SK-N-DZ (cell line): Measurements from ENCODE around the gene TACR1.
A peak's percentile ranks its signal among the peaks of the same experiment; 100 is the strongest.

ENCODE experiments used
- DNase-seq: peaks from one replicate; pipeline ENCODE4 v3.0.0-alpha.2; 2015; ENCODE audit warnings: low spot score

Gene TACR1

DNA sequence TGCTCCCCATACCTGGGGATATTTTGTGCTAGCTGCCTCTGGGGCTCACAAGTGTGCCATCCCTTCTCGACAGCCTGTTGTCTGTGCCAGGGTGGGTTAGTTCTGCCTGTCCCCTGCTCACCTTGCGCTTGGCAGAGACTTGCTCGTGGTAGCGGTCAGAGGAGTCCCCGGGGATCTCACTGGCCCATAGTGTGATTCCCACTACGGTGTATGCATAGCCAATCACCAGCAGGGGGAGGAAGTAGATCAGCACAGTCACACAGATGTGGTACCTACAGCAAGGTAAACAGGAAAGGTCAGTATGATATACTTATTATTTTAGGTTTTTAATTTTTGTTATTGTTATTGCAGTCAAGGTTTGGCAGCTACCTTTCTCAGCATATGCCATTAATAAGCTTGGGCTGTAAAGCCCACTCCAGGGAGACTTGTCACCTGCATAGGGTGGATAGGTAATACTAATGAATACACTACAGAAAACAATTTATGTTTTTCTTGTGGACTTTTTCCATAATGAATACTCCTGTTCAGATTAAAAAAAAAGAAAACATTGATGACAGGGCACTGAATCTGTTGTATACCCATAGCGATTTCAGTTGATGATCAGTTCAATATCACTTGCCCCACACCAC, 145.7 kb downstream of the TACR1 start:
- peak; percentile 64 for DNase-seq

GRCh38 chr2:75047992-75048625, 151.2 kb downstream of the TACR1 start:
- DNase-seq, result no peak

- no peak for DNase-seq
These were observed 151.9 kb downstream of the TACR1 start for GRCh38 chr2:75047189-75047991.

DNA sequence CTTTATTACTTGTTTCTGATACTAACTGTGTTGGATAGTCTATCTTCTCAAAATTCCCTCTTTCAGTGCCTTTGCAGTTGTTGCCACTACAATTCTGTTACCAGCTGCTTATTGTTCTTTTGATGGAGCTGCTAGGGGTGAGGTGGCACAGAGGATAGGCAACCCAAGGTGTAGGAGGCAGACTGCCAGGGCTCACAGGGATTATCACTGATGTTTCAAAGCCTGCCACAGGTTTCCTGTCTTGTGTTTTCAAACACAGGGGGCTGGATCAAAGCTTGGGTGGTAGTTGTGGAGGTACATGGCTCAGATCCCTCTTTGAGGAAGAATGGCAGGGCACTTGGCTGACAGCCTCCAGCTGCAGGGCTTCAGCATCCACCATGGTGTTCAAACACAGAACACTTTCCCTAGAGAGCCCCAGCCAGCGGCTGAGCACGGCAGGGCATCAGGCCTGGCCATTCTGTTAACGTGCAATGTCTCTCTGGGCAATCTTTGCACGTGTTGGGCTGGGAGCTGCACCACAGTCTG, 153.7 kb downstream of the TACR1 start:
- no peak for DNase-seq

DNA sequence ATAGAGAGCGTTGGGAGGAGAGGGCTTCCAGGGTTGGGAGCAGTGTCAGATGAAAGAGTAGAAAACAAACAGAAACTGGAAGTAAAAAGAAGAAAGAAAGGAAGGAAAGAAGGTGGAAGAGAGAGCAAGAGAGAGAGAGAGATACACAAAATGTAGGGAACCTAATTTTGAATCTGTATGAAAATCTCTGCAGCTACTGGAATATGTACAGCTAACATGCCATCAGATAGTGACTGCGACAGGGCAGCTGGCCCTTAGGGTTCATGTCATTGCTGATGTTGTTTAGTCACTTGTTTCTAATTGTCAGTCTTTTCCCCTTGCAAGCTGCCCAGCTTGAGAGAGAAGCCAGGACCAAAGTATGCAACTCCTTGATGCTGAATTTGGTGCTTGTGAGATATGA, 155.0 kb downstream of the TACR1 start:
- peak; percentile 18 for DNase-seq

DNA sequence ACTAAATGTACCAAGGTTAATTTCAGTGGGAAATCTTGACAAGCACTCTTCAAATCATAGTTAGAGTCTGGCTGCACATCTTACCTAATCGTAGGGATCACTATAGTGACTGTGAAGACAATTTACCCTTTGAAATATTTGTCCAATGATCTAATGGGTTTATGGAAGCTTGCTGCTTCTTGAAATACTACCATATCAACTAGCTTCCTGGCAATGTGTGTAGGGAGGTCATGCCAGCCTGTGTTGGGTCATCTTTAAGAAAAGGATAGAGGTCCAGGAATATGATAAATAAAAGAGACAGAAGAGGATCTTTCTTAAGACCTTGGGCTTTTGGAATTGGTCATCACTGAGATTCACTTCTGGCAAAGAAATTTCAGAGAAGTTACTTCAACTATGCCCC, 156.5 kb downstream of the TACR1 start:
- no peak for DNase-seq

DNA sequence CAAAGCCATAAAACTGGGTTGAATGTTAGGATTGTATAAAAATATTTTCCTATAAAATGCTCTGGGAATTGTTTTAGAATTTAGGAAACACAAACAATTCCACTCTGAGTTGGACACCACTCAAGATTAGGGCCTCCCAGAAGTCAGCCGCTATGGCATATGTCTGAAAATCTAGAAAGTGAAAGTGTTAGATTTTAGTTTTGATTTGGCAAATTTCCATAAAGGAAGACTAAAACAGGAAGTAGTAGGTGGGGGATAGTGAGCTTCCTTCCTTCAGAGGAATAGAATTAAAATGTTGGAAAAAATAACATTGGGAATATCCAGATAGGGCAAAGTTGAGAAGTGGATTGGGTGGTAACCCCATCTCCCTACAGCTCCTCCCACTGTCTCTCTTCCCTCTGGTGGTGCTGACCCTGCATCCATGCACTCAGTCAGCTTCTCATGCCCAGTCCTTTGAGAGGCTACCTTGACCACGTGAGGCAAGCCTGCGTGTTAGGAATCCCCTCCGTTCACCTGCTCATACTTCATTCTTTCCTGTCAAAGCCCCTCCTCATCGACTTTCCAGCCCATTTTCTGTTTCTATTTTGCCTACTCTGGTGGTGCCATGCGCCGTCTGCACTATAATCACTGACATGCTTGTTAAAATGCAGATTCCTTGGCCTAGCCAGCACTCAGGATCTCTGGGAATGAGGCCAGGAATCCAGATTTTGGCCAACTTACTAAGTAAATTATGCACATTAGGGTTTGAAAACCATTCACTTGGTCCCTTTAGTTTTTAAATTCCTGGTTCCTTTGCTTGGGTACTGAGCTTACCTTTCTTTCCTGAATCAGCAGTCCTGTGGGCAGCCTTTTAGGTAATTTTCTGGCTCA, 157.4 kb downstream of the TACR1 start:
- no peak for DNase-seq

DNA sequence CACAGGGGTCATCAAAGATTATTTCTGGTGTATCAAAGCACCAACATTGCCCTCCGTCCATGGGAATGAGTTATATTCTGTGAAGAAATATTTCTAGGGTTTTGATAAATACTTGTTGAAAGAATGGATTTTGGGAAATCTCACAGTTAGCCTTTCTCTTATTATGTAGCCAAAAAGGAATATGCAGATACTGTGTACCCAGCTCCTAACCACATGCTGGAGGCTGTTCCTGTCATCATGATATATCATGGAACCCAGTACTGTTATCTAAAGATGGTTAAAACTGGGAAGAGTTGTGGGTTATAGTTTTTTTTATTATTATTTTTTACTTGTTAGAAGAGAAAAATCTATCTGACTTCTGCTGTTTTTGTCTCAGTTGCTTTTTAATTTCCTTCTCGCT, 158.1 kb downstream of the TACR1 start:
- DNase-seq, result no peak

DNA sequence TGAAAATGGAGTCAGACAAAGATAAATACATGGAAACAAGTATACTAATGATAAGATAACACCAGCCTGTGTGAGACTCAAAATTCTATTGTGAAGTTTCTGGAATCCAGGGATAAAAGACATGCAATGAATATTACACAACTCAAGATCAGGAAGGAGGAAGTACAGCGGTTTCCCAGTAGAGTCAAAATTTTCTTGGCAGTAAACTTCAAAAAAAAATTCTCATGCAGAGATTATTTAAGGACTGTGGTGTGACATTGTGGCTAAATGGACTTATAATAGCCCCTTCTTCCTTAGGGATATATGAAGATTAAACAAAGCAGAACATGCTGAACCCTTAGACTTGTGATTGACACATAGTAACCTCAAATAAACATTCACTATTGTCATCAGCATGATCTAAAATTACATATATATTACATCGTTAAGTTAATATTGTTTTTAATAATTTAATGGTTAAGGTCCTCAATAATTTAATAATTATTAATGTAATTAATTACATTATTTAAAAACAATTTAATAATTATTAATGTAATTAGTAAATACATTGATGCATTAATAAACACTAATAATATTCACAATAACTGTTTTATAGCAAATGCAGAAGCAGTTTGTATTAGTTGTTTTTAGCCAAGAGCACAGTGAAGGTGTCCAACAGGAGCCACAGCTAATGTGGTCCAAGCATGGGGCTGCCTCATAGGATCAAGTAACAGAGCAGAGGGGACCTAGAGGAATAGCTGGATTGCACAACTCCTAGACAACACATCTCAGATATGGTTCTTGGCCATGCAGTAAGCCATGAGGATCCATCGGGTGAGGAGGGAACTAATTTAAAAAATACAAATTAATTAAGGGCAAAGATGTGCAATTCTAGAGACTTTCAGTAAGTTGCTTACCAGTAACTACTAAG, 163.6 kb downstream of the TACR1 start:
- no peak for DNase-seq

DNA sequence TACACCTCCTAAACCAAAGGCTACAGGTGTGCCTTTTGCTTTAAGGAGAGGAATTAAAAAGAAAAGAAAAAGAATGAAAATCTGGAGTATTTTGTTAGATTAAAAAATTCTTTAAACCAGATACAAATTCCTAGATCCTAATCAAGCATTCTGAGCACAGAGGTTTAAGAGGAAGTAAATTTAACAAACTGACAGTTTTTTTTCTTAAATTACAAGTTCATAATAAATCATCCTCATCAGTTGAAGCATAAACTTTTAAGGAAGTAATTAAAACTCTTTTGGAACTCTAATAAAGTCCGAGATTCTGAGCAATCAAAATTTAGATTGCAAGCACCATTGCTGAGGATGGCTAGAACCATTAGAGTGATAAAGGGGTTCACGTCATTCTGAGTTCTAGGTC, 165.8 kb downstream of the TACR1 start:
- no peak for DNase-seq

- DNase-seq, result no peak
These were observed 167.2 kb downstream of the TACR1 start for GRCh38 chr2:75031906-75032803.

DNA sequence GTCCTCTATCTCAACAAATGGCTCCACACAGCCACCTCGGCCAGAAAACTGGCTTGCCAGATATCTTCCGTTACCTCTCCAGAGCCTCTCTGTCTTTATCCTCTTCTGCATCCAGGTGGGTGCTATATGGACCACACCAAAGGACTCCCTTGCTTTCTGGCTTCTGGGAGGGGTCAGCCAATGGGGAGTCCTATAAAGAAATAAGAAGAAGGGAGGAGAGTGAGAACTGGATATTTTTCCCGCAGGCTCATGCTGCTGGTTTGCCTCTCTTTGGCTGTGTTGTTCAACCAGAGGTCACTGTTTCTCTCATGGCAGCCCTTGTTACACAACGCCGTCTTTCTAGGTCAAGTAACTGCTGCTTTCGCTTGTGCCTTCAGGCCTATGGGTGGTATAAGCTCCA, 168.1 kb downstream of the TACR1 start:
- no peak for DNase-seq

DNA sequence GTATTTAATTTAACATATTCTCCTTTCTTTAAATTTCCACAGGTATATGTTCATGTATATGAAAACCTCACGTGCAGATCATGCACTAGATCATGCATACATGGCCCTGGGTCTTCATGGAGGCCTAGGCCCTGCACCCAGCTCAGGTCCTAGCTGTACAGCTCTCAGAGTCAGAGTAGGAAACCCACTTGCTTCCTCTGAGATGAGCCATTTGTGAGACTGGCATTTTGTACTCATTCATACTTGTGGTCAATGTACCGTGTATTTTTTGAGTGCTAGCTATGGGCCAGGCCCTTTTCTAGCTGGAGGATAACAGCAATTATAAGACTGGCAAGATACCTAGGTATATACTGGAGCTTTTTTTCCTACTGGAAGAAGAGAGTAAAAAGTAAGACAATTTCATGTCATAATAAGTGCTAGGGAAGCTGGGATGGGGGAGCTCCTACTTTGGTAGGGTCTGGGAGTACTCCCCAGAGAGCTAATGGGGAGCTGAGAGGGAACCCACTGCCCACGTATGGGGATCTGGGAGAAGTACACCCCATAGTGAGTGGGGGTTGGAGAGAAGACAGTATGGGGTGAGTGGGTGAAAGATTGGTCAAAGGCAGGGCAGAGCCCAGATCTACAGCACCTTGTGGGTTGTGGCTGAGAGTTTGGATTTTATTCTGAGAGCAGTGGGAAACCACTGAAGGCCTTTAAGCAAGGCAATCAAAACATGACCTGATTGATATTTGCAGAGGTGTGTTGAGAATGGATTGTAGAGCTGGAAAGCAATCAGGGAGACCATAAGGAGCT, 168.9 kb downstream of the TACR1 start:
- no peak for DNase-seq

- no peak for DNase-seq
These were observed 171.4 kb downstream of the TACR1 start for GRCh38 chr2:75027886-75028285.

- DNase-seq, result no peak
These were observed 173.5 kb downstream of the TACR1 start for GRCh38 chr2:75025633-75026380.

DNA sequence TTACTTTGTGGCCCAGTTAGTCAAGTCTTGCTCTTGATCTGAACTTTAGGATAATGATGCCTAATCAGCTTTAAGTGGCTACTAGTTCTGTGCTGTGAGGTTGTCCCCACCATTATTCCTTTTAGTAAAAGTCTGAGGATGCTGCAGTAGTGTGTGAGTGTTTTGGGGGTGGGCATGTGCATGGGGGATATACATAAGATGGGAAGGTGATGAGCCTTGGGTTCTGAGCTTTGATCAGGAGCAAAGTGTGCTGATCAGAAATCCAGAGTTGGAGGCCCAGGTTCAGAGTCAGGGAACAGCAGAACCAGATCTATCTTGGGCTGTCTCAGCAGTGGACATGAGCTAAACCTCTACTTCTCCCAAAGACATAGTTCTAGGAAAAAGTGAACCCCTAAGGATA, 174.1 kb downstream of the TACR1 start:
- DNase-seq, result no peak

GRCh38 chr2:75023666-75024455, 175.5 kb downstream of the TACR1 start:
- no peak for DNase-seq
